ENCODE results near the gene NUDT9.
"Not testable (repeated sequence)": the region's sequence is repeated elsewhere in the genome, so short reads cannot be mapped to it uniquely, and the experiment has no call there.

Gene NUDT9

GRCh38 chr4:87422104-87423052 lies at the start of gene NUDT9:
Gene NUDT9, plus strand, starts transcription at chr4:87422573. Its CDS starts 333 bp downstream, at chr4:87422906.
- in situ Hi-C loops (cut with MboI; ENCODE audit: low sequenced_read_pairs, unreplicated experiment) = no loop called here
- TF ChIP-seq, protein P1, sequence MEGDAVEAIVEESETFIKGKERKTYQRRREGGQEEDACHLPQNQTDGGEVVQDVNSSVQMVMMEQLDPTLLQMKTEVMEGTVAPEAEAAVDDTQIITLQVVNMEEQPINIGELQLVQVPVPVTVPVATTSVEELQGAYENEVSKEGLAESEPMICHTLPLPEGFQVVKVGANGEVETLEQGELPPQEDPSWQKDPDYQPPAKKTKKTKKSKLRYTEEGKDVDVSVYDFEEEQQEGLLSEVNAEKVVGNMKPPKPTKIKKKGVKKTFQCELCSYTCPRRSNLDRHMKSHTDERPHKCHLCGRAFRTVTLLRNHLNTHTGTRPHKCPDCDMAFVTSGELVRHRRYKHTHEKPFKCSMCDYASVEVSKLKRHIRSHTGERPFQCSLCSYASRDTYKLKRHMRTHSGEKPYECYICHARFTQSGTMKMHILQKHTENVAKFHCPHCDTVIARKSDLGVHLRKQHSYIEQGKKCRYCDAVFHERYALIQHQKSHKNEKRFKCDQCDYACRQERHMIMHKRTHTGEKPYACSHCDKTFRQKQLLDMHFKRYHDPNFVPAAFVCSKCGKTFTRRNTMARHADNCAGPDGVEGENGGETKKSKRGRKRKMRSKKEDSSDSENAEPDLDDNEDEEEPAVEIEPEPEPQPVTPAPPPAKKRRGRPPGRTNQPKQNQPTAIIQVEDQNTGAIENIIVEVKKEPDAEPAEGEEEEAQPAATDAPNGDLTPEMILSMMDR (IDR thresholded peaks at IDR 0.05; ENCODE audit: borderline replicate concordance, control extremely low read depth, extremely low read depth, insufficient read depth, missing control alignments) = no peak
- DNase-seq (ENCODE audit: low spot score) = peak; percentile 88

- TF ChIP-seq, protein P1 (IDR thresholded peaks at IDR 0.05; ENCODE audit: borderline replicate concordance, control extremely low read depth, extremely low read depth, insufficient read depth, missing control alignments) = peak; percentile 10
- DNase-seq (ENCODE audit: low spot score) = no peak
- in situ Hi-C loops (cut with MboI; ENCODE audit: low sequenced_read_pairs, unreplicated experiment) = loop anchor here (10.0 kb wide), 1 partner anchor 89 kb away; no protein-coding TSS in a partner anchor
Observed at GRCh38 chr4:87375719-87376291, 46.6 kb upstream of the NUDT9 start.

DNA sequence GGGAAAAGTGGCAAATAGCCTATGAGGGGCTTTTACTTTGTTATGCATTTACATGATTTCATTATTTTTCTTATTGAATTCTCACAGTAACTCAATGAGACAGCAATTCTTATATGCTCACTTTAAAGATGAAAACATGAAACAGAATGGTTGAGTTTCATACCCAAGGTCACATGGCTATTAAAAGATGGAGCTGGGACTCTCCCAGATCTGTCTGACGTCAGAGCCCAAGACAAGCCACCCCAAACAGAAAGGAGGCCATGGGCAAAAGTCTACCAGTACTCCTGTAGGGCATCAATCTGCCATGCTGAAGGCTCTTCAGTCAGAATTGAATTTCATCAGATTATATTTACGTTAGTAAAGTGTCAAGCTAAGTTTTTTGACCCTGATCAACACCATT lies 44.6 kb upstream of the NUDT9 start:
- TF ChIP-seq, protein P1 (IDR thresholded peaks at IDR 0.05; ENCODE audit: borderline replicate concordance, control extremely low read depth, extremely low read depth, insufficient read depth, missing control alignments) = no peak
- in situ Hi-C loops (cut with MboI; ENCODE audit: low sequenced_read_pairs, unreplicated experiment) = loop anchor here (10.0 kb wide), 1 partner anchor 87 kb away; no protein-coding TSS in a partner anchor
- no peak for DNase-seq (ENCODE audit: low spot score)

- DNase-seq (ENCODE audit: low spot score) = no peak
- in situ Hi-C loops (cut with MboI; ENCODE audit: low sequenced_read_pairs, unreplicated experiment) = no loop called here
- TF ChIP-seq, protein P1 (IDR thresholded peaks at IDR 0.05; ENCODE audit: borderline replicate concordance, control extremely low read depth, extremely low read depth, insufficient read depth, missing control alignments) = no peak
Observed at GRCh38 chr4:87382116-87382515, 40.3 kb upstream of the NUDT9 start.

DNA sequence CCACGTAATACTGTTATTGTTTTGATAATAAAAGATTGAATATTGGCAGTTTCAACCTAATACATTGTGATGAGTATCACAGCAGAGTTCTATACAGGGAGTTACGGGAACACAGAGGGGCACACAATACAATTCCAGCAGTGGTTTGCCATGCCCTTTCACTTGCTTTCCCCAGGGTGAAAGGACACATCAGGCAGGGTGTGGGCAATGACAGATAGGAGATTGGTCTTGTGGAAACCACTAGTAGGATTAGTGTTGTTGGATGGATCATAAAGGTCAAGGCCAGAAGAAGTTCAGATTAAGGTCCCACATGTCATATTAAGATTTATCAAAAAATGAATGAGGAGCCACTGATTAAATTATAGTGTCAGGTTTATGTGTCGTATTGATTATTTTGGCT lies 39.4 kb upstream of the NUDT9 start:
- TF ChIP-seq, protein P1 (IDR thresholded peaks at IDR 0.05; ENCODE audit: borderline replicate concordance, control extremely low read depth, extremely low read depth, insufficient read depth, missing control alignments) = no peak
- no peak for DNase-seq (ENCODE audit: low spot score)
- in situ Hi-C loops (cut with MboI; ENCODE audit: low sequenced_read_pairs, unreplicated experiment) = no loop called here

DNA sequence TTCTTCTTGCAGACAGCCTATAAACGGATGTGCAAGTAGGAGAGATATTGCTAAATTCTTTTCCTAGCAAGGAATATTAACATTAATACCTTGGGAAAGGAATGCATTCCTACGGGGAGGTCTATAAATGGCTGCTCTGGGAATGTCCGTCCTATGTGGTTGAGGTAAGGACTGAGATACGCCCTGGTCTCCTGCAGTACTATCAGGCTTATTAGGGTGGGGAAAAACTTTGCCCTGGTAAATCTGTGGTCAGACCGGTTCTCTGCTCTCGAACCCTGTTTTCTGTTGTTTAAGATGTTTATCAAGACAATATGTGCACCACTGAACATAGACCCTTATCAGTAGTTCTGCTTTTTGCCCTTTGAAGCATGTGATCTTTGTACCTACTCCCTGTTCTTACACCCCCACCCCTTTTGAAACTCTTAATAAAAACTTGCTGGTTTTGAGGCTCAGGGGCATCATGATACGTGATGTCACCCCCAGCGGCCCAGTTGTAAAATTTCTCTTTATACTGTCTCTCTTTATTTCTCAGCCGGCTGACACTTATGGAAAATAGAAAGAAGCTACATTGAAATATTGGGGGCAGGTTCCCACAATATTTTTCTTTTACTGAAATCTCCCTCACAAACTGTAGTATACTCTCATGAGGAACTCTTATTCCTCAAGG lies 37.8 kb upstream of the NUDT9 start:
- in situ Hi-C loops (cut with MboI; ENCODE audit: low sequenced_read_pairs, unreplicated experiment); DNase-seq (ENCODE audit: low spot score): not testable (repeated sequence)

Data from GM13976 (cell line).